DMS153 treated with DMSO at 0.1 percent for 48 hours (cell line): ENCODE measurements around the gene EXOG.

Experiments used
- DNase-seq: peaks from one replicate; lab custom pipeline; 2025; ENCODE audit not compliant: unreplicated experiment; lab: John Stamatoyannopoulos, UW

The EXOG gene

GRCh38 chr3:38544926-38545325, 48.8 kb downstream of the EXOG start:
- no peak for DNase-seq

- DNase-seq: no peak
These were observed 49.4 kb downstream of the EXOG start for GRCh38 chr3:38545550-38545949.

- DNase-seq: no peak
These were observed 49.8 kb downstream of the EXOG start for GRCh38 chr3:38545983-38546382.

- DNase-seq: no peak
These were observed 52.2 kb downstream of the EXOG start for GRCh38 chr3:38548154-38548931.

- DNase-seq: no peak
These were observed 52.9 kb downstream of the EXOG start for GRCh38 chr3:38549082-38549481.

GRCh38 chr3:38549486-38549885, 53.3 kb downstream of the EXOG start:
- DNase-seq: no peak

GRCh38 chr3:38549957-38550840, 54.1 kb downstream of the EXOG start:
- no peak for DNase-seq

- no peak for DNase-seq
These were observed 55.1 kb downstream of the EXOG start for GRCh38 chr3:38551026-38551832.

GRCh38 chr3:38552364-38552763, 56.2 kb downstream of the EXOG start:
- DNase-seq: no peak

- no peak for DNase-seq
These were observed 56.9 kb downstream of the EXOG start for GRCh38 chr3:38553071-38553470.

- DNase-seq: no peak
These were observed 58.1 kb downstream of the EXOG start for GRCh38 chr3:38554127-38554827.

GRCh38 chr3:38555149-38555840, 59.2 kb downstream of the EXOG start:
- no peak for DNase-seq

GRCh38 chr3:38555926-38556325, 59.8 kb downstream of the EXOG start:
- no peak for DNase-seq

- no peak for DNase-seq
These were observed 60.7 kb downstream of the EXOG start for GRCh38 chr3:38556640-38557358.

GRCh38 chr3:38558864-38559263, 62.7 kb downstream of the EXOG start:
- no peak for DNase-seq

- DNase-seq: no peak
These were observed 64.1 kb downstream of the EXOG start for GRCh38 chr3:38560284-38560683.

- DNase-seq: no peak
These were observed 65.0 kb downstream of the EXOG start for GRCh38 chr3:38560996-38561717.

- DNase-seq: no peak
These were observed 65.8 kb downstream of the EXOG start for GRCh38 chr3:38561746-38562466.
